Measurements from ENCODE around the gene ISYNA1. TPM values are rescaled to one million over a fixed set of nuclear protein-coding genes. Genes with fewer than 3 reads are reported as not detected.

The ISYNA1 gene
- total and polyA plus RNA-seq, 2 of the 13 experiments (the other 11 are each of a cell fraction or from before 2014, with no cell fraction given) = 29.6 to 48.5 TPM

GRCh38 chr19:18450931-18451836 lies 13.3 kb upstream of the ISYNA1 start (continued):
- TF ChIP-seq ARID4A (CRISPR knock-in tag; IDR thresholded peaks at IDR 0.05; ENCODE audit: borderline replicate concordance) (peak; percentile 65; the same call in 1 of the 2 replicates), PAX8 (CRISPR knock-in tag; IDR thresholded peaks at IDR 0.05; ENCODE audit: borderline replicate concordance) (no peak), CBX5 (CRISPR knock-in tag; IDR thresholded peaks at IDR 0.05; ENCODE audit: borderline replicate concordance) (no peak; the same call in 1 of the 2 replicates), IKZF4 (CRISPR knock-in tag; IDR thresholded peaks at IDR 0.05; ENCODE audit: borderline replicate concordance, low read depth, not compliant biosample characterization) (no peak), MLLT10 (CRISPR knock-in tag; IDR thresholded peaks at IDR 0.05) (no peak), ZNF558 (CRISPR knock-in tag; IDR thresholded peaks at IDR 0.05; ENCODE audit: borderline replicate concordance) (no peak), HOXD1 (CRISPR knock-in tag; IDR thresholded peaks at IDR 0.05) (no peak), TRAFD1 (CRISPR knock-in tag; IDR thresholded peaks at IDR 0.05; ENCODE audit: borderline replicate concordance) (no peak), ZNF75D (CRISPR knock-in tag; IDR thresholded peaks at IDR 0.05; ENCODE audit: borderline replicate concordance) (no peak)
- TF ChIP-seq, protein P1, sequence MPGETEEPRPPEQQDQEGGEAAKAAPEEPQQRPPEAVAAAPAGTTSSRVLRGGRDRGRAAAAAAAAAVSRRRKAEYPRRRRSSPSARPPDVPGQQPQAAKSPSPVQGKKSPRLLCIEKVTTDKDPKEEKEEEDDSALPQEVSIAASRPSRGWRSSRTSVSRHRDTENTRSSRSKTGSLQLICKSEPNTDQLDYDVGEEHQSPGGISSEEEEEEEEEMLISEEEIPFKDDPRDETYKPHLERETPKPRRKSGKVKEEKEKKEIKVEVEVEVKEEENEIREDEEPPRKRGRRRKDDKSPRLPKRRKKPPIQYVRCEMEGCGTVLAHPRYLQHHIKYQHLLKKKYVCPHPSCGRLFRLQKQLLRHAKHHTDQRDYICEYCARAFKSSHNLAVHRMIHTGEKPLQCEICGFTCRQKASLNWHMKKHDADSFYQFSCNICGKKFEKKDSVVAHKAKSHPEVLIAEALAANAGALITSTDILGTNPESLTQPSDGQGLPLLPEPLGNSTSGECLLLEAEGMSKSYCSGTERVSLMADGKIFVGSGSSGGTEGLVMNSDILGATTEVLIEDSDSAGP (CRISPR knock-in tag; IDR thresholded peaks at IDR 0.05; ENCODE audit: borderline replicate concordance) = 0 out of 2 replicates have a peak, but pooled peaks have one; percentile 30
- TF ChIP-seq, protein P2, sequence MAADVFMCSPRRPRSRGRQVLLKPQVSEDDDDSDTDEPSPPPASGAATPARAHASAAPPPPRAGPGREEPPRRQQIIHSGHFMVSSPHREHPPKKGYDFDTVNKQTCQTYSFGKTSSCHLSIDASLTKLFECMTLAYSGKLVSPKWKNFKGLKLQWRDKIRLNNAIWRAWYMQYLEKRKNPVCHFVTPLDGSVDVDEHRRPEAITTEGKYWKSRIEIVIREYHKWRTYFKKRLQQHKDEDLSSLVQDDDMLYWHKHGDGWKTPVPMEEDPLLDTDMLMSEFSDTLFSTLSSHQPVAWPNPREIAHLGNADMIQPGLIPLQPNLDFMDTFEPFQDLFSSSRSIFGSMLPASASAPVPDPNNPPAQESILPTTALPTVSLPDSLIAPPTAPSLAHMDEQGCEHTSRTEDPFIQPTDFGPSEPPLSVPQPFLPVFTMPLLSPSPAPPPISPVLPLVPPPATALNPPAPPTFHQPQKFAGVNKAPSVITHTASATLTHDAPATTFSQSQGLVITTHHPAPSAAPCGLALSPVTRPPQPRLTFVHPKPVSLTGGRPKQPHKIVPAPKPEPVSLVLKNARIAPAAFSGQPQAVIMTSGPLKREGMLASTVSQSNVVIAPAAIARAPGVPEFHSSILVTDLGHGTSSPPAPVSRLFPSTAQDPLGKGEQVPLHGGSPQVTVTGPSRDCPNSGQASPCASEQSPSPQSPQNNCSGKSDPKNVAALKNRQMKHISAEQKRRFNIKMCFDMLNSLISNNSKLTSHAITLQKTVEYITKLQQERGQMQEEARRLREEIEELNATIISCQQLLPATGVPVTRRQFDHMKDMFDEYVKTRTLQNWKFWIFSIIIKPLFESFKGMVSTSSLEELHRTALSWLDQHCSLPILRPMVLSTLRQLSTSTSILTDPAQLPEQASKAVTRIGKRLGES (CRISPR knock-in tag; IDR thresholded peaks at IDR 0.05; ENCODE audit: borderline replicate concordance) = no peak
- TF ChIP-seq, protein P3, sequence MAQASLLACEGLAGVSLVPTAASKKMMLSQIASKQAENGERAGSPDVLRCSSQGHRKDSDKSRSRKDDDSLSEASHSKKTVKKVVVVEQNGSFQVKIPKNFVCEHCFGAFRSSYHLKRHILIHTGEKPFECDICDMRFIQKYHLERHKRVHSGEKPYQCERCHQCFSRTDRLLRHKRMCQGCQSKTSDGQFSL (CRISPR knock-in tag; IDR thresholded peaks at IDR 0.05) = 0 out of 2 replicates have a peak, but pooled peaks have one; percentile 38
- TF ChIP-seq, protein P4, sequence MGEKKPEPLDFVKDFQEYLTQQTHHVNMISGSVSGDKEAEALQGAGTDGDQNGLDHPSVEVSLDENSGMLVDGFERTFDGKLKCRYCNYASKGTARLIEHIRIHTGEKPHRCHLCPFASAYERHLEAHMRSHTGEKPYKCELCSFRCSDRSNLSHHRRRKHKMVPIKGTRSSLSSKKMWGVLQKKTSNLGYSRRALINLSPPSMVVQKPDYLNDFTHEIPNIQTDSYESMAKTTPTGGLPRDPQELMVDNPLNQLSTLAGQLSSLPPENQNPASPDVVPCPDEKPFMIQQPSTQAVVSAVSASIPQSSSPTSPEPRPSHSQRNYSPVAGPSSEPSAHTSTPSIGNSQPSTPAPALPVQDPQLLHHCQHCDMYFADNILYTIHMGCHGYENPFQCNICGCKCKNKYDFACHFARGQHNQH (CRISPR knock-in tag; IDR thresholded peaks at IDR 0.05) = peak; percentile 47; the same call in 1 of the 2 replicates
